NCI-H1694 treated with DMSO at 0.1 percent for 48 hours (cell line): ENCODE results near the gene CDK15.
"Not testable (repeated sequence)": the region's sequence is repeated elsewhere in the genome, so short reads cannot be mapped to it uniquely, and the experiment has no call there.

Source experiments
- DNase-seq: peaks from one replicate; lab custom pipeline; 2025; lab: John Stamatoyannopoulos, UW

Gene CDK15

DNA sequence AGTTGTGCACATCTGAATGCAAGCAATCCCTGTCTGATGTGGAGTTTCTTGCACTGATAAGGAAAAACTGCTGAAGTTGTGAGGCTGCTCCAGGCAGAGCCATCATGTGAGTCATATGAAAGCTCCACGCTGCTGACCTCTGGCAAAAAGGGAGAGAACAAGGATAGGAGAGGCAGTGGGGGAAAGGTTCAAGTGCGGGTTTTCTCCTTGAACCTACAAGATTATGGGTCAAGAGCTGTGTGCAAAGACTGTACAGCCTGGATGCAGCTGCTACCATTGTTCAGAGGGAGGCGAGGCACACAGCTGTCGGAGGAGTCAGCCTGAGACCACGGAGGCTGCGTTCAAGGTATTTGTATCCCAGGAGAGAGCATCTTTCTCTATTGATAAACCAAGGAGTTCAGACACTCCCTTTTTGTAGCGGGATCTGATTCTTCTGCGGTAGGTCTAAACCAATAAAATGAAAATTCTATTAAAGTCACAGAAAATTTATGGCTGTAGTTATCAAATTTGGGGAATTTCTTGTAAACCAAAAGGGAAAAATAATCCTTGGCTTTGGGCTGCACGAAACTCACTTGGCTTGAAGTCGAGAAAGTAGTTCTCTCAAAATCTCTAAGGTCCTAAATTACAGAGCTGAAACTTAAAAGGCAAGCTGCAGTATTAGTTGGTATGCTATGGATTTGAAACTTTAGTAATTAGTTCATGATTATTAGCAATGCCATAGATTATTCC is at the start of gene CDK15:
Gene CDK15 (plus strand): TSS at position 96 of the 729 bp plus-strand sequence. CDS start 128 bp downstream, at position 224.
- no peak for DNase-seq

DNA sequence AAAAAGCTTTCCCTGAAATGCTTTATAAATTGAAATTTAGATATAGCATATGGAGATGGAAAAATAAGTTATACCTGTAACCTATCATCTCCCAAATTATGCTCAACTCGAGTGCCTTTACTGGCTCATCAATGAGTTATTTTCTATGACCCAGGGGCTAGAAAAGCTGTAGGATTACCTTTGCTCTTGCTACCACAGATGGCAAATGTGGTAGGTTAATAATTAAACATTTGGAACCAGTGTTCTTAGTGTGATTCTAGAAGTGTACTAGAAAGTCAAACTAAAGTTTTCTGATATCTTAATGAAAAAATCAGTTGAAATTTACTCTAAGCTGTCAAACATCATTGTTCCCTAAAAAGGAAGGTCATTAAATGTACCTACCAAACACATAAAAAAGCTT is 48.1 kb upstream of the CDK15 start:
- no peak for DNase-seq

DNA sequence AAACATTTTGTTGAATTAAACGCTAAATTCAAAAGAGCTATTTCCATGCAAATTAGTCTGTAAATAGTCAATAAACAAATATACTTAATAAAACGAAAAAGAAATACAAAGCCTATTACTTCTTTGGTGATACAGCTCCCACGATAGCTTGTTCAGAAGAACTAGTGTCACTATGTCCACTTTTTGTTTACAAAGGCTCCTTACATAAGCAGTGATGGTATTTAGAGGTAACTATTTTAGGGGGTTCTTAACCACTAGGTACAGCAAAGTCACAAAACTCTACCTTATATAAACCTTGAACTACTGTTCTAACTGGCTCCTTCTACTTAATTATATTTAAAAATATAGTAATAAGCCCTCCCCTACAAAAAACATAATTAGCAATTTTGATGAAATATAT is 47.5 kb upstream of the CDK15 start:
- no peak for DNase-seq

DNA sequence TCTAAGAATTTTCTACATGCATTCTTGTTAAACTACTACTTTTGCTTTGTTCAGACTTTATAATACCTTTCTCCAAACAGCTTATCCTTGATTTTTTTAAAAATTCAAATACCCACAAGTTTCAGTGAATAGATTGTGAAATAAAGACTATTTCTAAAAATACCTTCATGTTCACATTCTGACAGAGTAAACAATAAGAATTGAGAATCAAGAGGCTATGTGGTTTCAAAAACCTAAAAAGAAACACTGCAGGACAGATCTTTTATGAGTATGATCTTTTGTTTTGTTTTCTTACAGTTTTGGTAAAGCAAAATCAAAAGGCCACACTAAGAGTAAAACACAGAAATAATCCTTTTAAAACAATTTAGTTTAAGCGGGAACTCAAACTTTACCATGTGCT is 46.8 kb upstream of the CDK15 start:
- DNase-seq = no peak

DNA sequence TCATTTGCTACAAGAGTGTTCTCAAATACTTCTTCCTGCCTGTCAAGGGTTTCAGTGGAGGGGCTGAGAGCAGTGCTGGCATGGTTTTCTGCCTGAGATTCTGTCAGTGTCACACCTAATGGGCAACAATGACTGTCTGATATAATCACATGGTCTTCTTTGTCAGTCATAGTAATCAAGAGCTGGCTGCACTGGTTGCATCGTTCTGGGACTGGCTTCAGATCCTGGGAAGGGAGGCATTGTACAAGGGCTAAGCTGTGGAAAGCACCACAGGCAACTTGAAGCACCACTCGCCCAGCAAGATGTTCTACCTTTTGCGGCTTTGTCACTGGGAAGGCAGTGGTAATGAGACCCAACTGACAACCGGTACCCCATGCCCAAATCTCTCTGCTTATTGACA is 45.2 kb upstream of the CDK15 start:
- DNase-seq = no peak

DNA sequence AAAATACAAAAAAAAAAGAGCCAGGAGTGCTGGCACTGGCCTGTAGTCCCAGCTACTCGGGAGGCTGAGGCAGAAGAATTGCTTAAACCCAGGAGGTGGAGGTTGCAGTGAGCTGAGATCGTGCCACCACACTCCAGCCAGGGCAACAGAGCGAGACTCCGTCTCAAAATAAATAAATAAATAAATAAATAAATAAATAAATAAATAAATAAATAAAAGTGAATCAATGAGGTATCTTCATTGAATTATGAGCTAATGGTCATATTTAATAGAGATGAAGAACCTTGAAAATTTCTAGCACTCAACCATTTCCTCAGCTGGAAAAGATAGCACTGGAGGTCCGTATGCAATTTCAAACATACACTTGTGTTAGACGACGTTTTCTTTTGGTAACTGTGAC is 41.9 kb upstream of the CDK15 start:
- not testable (repeated sequence) for DNase-seq

DNA sequence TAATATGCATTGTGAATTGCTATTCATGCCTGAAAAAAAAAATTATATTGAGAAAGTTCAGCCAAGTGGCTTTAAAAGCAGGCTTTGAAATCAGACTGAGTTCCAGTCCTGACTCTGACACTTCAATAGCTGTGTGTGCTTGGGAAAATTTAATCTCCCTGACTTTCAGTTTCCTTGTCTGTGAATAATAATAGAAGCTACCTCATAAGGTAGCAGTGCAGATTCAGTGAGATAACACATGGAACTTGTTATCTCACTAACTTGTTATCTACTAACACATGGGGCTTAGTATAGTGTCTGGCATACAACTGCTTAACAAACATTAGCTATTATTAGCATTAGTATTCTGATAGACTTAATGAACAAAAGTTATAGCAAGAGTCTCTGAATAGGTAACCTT is 40.5 kb upstream of the CDK15 start:
- DNase-seq = no peak

DNA sequence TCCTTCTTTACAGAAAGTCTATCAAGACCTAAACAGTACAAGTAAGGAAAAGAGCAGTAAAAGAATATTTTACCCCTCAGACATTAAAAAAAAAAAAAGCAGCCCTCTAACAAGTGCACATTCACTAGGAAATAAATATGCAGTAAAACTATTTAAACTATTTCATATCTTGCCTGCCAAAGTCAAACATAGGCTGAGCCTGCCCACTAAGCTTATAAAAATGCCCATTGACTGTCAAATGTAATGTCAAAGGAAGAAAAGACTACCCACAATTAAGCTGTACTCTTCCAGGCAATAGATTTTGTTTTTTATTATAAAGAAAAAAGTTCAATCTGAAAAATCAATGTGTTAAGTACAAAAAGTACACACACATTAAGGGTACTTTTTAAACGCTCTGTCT is 37.4 kb upstream of the CDK15 start:
- no peak for DNase-seq

DNA sequence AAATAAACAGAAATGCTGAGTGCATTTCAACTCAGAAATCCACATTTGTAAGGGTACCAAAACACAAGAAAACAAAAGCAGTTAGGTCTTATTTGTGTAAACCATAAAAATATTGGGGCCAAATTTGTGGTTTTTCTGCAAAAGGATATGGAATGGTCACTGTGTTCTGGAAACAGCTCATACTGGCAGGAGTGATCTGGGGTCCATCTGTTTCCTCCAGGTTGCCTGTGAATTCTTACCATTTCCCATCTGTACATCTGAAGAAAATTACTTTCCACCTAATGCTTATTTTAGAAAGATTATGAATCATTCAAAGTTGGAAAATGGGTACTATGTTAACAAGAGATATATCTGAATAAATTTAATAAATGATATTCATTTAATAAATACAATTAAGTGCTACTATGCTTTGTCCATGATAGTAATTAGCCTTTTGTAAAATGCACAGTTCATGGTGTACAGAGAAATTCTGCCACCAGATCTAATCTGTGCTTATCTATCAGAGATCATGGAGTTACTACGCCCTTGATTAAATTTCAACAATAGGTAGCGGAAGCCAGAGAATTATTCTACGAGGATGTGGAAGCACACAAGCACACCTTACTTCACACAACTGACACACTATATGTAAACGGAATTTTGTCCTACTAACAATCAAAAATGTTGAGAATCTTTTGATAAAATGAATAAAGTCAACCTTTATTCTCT is 36.5 kb upstream of the CDK15 start:
- no peak for DNase-seq

DNA sequence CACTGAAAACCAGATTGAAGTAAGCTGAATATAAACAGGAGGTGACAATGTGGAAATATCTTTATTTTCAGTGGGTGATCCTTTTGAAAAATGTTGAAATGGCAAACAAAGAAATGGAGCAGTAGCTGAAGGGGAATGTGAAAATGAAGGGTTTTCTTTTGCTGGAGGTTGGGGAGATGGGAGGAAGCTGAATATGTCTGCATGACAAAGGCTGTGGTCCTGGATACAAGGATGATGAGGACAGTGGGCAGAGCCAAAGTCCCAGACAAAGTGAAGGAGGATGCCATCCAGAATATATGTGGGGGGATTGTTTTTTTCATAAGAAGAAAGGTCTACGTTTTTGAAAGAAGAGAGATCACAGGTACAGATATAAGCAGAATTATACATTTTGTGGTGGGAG is 32.3 kb upstream of the CDK15 start:
- no peak for DNase-seq

DNA sequence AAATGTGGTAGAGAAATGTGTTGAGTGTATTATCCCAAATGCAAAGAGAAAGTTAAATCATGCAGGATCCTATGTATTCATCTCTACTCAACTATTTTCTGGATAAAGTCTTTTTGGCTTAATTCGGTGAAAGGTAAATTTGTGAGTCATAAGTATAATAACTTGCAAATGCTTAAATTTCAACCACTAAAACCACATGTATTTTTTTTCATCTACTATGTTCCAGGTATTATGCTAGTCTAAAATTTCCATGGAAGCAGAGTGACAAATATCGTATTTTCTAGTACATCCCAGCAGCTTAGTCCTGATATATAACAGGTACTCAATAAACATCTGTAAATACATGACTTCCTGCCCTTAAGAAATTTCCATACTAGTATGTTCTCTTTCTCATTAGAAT is 31.8 kb upstream of the CDK15 start:
- DNase-seq = no peak

DNA sequence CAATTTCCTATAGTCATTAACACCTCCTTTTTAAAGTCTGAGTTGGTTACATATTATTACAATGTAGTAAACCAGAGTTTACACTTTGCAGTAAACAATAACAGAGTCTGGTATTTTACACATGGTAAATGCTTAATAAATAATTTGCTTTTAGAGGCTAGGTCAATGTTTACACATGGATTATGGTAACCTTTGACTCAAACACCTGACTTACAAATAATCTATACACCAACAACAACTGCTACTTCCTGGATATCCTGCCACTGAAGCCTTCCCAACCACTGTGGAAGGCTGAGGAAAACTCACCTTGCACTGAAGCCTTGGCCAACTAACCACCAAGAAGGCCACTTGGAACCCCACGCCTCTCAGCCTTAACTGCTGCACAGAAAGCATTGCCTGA is 31.0 kb upstream of the CDK15 start:
- DNase-seq = no peak

DNA sequence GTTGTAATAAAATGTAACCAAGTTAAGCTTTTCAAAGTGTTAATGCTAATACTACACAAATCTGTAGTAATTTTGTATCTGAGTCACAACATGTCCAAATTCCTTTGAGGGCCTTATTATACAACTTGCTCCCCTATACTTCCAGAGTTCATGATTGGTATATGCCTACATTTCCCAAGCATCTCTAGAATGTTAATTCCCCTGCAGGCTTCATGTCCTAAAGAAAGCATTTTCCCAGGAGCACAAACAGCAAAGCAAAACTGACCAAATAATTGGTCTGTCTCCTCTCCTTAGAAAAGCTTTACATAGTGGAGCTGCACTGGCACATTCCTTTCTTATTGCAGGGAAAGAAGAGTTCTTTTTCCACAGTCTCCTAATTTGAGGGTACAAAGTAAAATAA is 29.3 kb upstream of the CDK15 start:
- no peak for DNase-seq

DNA sequence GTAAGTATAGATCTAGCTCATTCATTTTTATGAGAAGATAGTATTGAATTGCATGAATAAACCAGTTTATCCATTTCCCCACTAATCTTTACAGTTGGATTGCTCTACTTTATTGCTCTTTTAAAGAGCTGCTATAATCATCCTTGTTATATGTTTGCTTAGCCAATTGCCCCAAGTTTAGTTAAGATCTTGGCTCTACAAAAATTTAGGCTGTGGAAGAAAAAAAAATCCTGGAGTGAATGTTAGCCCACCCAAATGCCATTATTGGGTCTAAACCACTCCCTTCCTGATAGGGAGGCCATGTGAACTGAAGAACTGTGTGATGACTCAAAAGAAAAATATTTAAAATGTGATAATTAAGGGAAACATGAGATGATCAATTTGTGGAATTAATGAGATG is 28.5 kb upstream of the CDK15 start:
- DNase-seq = no peak

DNA sequence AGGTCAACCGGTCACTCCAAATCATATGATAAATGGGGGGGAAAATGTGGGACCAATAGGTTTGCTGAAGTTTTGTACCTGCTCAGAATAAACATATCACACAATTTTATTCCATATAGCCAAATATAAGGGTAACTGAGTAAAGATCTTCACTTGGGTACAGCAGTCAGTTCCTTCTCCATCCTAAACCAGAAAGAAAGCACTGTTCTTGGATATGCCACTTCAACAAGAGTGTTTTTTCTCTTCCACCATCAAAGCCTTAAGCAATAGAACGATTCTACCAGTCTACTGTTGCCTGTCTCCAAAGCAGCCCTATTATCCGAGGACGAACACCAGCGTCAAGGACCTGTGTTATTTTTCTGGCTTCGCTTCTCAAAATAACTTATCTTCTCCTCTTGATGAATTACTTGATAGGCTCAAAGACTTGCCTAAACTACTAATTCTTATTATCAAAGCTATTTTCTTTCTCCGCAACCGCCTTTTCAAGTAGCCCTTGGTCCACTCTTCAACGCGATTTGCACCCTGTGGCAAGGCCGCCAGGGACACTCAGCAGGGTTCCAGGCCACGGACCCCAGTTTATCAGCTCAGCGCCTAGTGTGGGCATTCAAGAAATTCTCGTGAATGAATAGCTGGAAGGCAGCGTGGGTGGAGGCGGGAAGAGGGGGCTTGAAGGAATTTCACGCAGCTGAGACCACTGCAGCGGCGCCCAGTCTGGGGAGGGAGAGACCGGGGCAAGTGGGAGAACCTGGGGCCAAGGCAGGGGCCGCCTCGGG is 26.2 kb upstream of the CDK15 start:
- no peak for DNase-seq

DNA sequence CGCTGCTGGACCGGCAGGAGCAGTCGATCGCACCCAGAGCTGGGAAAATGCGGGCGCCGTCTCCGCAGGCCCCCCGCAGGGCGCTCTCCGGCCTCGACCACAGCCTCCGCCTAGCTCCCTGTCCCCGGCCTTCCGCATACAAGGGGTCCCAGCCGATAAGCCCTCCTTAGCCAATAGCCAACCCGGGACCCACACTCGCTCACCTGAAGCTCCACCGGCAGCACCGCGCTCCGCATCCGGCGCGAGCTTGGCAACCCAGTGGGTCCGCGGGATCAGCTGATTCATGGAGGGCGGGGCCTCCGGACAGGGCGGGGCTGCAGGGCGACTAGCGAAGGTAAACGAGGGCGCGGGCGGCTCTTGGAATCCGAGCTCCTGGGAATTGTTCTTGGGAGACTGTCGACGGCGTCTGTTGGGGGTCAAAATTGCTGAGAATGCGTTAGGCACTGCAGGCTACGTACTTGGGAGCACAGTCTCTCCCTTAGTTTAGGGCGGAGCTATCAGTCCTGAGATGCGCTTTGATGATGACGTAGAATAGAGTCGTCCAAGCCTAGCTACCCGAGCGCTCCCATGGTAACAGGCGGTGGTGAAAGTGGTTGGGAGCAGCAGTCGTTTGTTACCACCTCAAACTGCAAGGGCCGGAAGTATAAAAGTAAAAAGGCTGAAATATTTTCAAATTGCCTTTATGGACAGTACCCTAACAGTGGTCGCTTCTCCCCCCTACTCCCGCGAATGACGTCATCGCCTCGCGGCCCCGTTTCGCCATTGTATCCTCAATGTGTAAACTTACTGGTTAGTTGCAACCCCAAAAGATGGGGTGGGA is 25.5 kb upstream of the CDK15 start, which contains the start of gene ALS2:
Gene ALS2 (minus strand): TSS at position 260 of the 820 bp plus-strand sequence. CDS start 12,048 bp downstream, outside the sequence.
- peak; percentile 97 for DNase-seq

DNA sequence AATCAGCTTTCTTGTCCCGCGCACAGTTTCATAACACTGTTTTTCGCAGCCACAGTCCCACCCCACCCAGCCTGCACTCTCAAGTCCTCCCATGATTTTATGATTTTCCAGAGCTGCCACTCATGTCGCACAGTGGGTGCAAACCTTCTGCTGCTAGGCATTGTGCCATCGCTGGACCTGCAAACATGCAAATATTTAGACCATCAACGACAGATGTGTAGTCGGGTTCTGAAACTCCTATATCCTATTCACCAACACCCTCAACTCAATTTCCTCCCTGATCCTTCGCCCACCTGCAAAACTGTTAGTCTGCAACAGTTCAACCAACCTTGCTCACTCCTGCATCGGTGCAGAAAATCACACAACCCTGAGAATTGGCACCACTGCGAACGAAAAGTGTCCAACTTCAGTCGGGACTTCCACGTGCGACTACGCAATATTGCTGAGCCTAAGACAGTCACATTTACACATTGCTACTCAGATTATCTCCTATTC is 24.7 kb upstream of the CDK15 start:
- no peak for DNase-seq

DNA sequence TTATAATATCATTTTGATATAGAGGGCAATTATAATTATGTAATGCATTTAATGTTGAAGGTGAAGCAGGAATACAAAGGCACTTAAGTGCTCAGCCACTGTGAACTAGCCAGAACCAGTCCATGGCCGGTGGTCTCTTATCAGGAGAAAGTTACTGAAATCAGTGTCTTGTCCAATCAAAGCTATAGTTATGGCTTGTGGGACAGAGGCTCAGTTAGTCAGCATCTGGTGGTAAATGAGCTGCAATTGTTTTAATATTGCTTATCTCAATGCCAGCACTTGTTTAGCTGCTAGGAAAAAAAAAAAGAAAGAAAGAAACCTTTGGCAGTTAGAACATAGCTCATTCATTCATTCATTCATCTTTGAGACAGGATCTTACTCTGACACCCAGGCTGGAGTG is 21.8 kb upstream of the CDK15 start:
- DNase-seq = no peak

DNA sequence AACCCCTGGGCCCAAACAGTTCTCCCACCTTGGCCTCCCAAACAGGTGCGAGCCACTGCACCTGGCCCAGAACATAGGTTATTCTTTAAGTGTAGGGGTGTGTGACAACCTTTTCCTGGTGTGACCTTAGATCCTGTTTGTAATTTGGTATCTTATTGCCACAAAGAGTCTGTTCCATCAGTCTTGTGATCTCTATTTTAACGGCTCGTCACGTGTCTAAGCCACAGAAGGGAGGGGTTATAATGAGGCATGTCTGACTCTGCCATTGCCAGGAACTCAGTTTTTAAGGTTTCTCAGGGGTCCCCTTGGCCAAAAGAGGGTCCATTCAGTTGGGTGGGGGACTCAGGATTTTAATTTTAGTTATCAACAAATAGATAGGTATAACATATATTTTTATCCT is 21.2 kb upstream of the CDK15 start:
- no peak for DNase-seq

DNA sequence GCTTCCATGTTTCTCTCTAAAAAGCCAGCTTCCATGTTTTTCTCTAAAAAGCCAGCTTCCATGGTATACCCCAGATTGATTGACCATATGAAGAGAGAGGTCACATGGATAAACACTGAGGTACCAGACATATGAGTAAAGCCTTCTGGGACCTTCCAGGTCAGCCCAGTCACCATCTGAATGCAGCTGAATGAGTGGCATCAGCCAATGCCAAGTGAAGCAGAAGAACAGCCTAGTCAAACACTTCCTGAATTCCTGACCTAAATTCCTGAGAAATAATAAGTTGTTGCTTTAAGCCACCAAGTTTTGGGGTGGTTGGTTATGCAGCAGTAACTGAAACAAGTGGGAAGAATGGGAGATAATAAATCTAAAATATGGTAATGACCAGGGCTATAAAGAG is 19.9 kb upstream of the CDK15 start:
- DNase-seq = no peak

DNA sequence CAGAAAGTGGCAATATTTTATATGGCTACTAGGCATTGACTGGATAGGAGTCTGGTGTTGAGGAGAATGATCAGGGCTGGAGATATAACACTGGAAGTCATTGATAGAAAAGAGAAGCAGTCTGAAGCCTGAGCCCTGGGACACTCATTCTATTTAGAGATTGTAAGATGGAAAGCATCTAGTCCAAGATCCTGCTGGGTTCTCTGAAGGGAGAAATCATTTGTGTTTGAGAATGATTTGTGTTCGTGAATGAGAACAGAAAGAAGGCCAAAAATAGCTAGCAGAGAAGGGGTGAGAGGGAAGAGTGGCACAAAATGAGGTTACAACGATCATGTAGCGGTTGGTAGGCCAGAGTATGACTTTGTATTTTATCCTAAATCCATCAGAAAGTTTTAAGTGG is 18.0 kb upstream of the CDK15 start:
- DNase-seq = no peak

DNA sequence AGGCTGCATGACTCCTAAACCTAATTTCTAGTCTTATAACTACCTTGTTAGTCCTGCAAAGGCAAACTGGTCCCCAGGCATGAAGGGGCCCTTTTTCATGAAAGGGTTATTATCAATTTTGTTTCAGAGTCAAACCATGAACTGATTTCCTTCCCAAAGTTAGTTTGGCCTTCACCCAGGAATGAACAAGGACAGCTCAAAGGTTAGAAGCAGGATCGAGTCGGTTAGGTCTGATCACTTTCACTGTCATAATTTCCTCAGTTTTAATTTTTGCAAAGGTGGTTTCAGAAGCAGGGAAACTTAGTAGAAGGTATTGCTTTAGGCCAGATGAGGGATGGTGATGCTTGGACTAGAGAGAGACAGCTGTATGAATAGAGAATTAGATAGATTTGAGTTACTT is 16.9 kb upstream of the CDK15 start:
- DNase-seq = no peak
